Measurements from ENCODE around the gene RD3L. TPM values are rescaled to one million over a fixed set of nuclear protein-coding genes. Genes with fewer than 3 reads are reported as not detected.

The RD3L gene
- total and polyA plus RNA-seq, 2 of the 13 experiments (the other 11 are each of a cell fraction or from before 2014, with no cell fraction given): not detected

GRCh38 chr14:103890821-103891666 lies 51.3 kb downstream of the RD3L start:
- peak; percentile 56 for ATAC-seq
- peak overlapping the region; percentile 66 for H3K27ac ChIP-seq (ENCODE audit: extremely low read length, insufficient read depth, low read length)
- no TSS peak for BruUV-seq (replicated peaks)
- peak overlapping the region; percentile 46 to 75 (median 56); a peak in 5 of 6 replicates for H3K4me3 ChIP-seq (replicated peaks in 1 of 3; ENCODE audit: insufficient read depth in 1 of 3, low read depth in 2 of 3, low read length in 3 of 3)
- intact Hi-C loops (cut with micrococcal nuclease; ENCODE audit: unreplicated experiment) (loop anchor here (1.0 kb wide), 1 partner anchor 21 kb away; no protein-coding TSS in a partner anchor), in situ Hi-C loops (cut with HindIII; ENCODE audit: extremely low pct_ligation_motif_present, low pct_unique_long_range_greater_than_20kb) (no loop called here)
- no peaks in the 10 kb centered on the region for H4K20me1 ChIP-seq (ENCODE audit: insufficient read depth, low read length)
- WGBS (ENCODE audit: low lambda C conversion rate): 0% methylated on average over 2 of the region's 18 CpGs
- H3K79me2 ChIP-seq (ENCODE audit: insufficient read depth, low read length): no peaks in the 10 kb centered on the region
- CTCF ChIA-PET (ENCODE audit: low intra/inter-chr PET ratio, low total read pairs): no interaction called here
- H3K4me2 ChIP-seq (ENCODE audit: low read depth, low read length): peak overlapping the region; percentile 98
- H3K9me3 ChIP-seq (ENCODE audit: low read length): no peaks in the 10 kb centered on the region
- FAIRE-seq: peak; percentile 73
- peak overlapping the region; percentile 67 for H3K9ac ChIP-seq (ENCODE audit: insufficient read depth, low read depth, low read length)
- POLR2A ChIA-PET: interaction anchor here (0.5 to 7.3 kb wide), 11 partner anchors 8 to 83 kb away, joined by 3 to 195 read pairs (median 5); no protein-coding TSS in a partner anchor
- peak; percentile 34 for DNase-seq (ENCODE audit: low spot score)
- H3K27me3 ChIP-seq (ENCODE audit: control insufficient read depth in 1 of 2, insufficient read depth in 2 of 2, low read length in 2 of 2): no peaks in the 10 kb centered on the region
- no peaks in the 10 kb centered on the region for H3K36me3 ChIP-seq (replicated peaks in 1 of 2; ENCODE audit: control insufficient read depth in 1 of 2, insufficient read depth in 2 of 2, low read length in 2 of 2)
- no peak overlapping the region for H2AFZ ChIP-seq (ENCODE audit: low read length)
- H3K4me1 ChIP-seq (ENCODE audit: insufficient read depth, low read length): peaks cover 95% of the 10 kb centered on the region
- TF ChIP-seq ZBTB3 (CRISPR knock-in tag; IDR thresholded peaks at IDR 0.05; ENCODE audit: borderline replicate concordance, low read depth) (no peak), TMF1 (CRISPR knock-in tag; IDR thresholded peaks at IDR 0.05; ENCODE audit: low read depth) (no peak), ZNF788 (CRISPR knock-in tag; IDR thresholded peaks at IDR 0.05; ENCODE audit: borderline replicate concordance) (no peak), SOX6 (IDR thresholded peaks at IDR 0.05) (no peak), SOX6 (CRISPR knock-in tag; IDR thresholded peaks at IDR 0.05) (peak; percentile 53; the same call in 1 of the 2 replicates), ZNF362 (CRISPR knock-in tag; IDR thresholded peaks at IDR 0.05; ENCODE audit: borderline replicate concordance) (no peak), ZBTB2 (CRISPR knock-in tag; IDR thresholded peaks at IDR 0.05; ENCODE audit: low read depth) (no peak), FOXK2 (IDR thresholded peaks at IDR 0.05) (no peak), ZNF746 (CRISPR knock-in tag; IDR thresholded peaks at IDR 0.05) (no peak), E2F1 (CRISPR knock-in tag; IDR thresholded peaks at IDR 0.05) (no peak), SMAD3 (CRISPR knock-in tag; IDR thresholded peaks at IDR 0.05) (no peak), TERF1 (CRISPR knock-in tag; IDR thresholded peaks at IDR 0.05) (no peak), MED8 (CRISPR knock-in tag; IDR thresholded peaks at IDR 0.05; ENCODE audit: insufficient replicate concordance) (peak; percentile 12), U2AF2 (IDR thresholded peaks at IDR 0.05; ENCODE audit: low read depth, low read length) (no peak), ZNF17 (CRISPR knock-in tag; IDR thresholded peaks at IDR 0.05) (no peak), CREB3 (CRISPR knock-in tag; IDR thresholded peaks at IDR 0.05) (no peak), PBX2 (CRISPR knock-in tag; IDR thresholded peaks at IDR 0.05) (no peak)
